Measurements from ENCODE around the gene PLPPR3.

PLPPR3 gene

GRCh38 chr19:810077-810855 is 11.5 kb downstream of the PLPPR3 start:
- DNase-seq (ENCODE audit: low read depth): no peak

GRCh38 chr19:808423-808775 is 13.4 kb downstream of the PLPPR3 start:
- no peak for DNase-seq (ENCODE audit: low read depth)

- DNase-seq (ENCODE audit: low read depth): no peak
Observed at GRCh38 chr19:807627-808422, 13.9 kb downstream of the PLPPR3 start.

- no peak for DNase-seq (ENCODE audit: low read depth)
Observed at GRCh38 chr19:806815-807421, 14.8 kb downstream of the PLPPR3 start.

GRCh38 chr19:805600-806550 is 15.9 kb downstream of the PLPPR3 start:
- no peak for DNase-seq (ENCODE audit: low read depth)

GRCh38 chr19:805166-805551 is 16.6 kb downstream of the PLPPR3 start:
- DNase-seq (ENCODE audit: low read depth): no peak

GRCh38 chr19:804419-805165 is 17.2 kb downstream of the PLPPR3 start:
- DNase-seq (ENCODE audit: low read depth): no peak

GRCh38 chr19:803686-804418 is 17.9 kb downstream of the PLPPR3 start:
- no peak for DNase-seq (ENCODE audit: low read depth)

- no peak for DNase-seq (ENCODE audit: low read depth)
Observed at GRCh38 chr19:803099-803561, 18.6 kb downstream of the PLPPR3 start.

GRCh38 chr19:802498-803098 is 19.2 kb downstream of the PLPPR3 start:
- DNase-seq (ENCODE audit: low read depth): no peak

- no peak for DNase-seq (ENCODE audit: low read depth)
Observed at GRCh38 chr19:801861-802497, 19.8 kb downstream of the PLPPR3 start.

- no peak for DNase-seq (ENCODE audit: low read depth)
Observed at GRCh38 chr19:801030-801860, 20.5 kb downstream of the PLPPR3 start.

- DNase-seq (ENCODE audit: low read depth): no peak
Observed at GRCh38 chr19:800360-801029, 21.3 kb downstream of the PLPPR3 start.

- DNase-seq (ENCODE audit: low read depth): no peak
Observed at GRCh38 chr19:799076-799881, 22.5 kb downstream of the PLPPR3 start.

- no peak for DNase-seq (ENCODE audit: low read depth)
Observed at GRCh38 chr19:798415-799075, 23.2 kb downstream of the PLPPR3 start.
